PFSK-1 (cell line): ENCODE results near the gene THYN1.

Experiments
- POLR2AphosphoS5 ChIP-seq: IDR thresholded peaks from 2 replicates; pipeline ENCODE4 v1.6.1; 2012; ENCODE audit warnings: low read depth, mild to moderate bottlenecking, control low read depth, low read length, moderate library complexity
- REST ChIP-seq, 2 experiments: IDR thresholded peaks; 2 replicates each; pipeline versions ENCODE4 v1.6.1 to v1.8.0; 2011 to 2012; ENCODE audit warnings: low read depth in 2 of 2, low read length in 2 of 2, control low read depth in 1 of 2, inconsistent platforms in 1 of 2, mild to moderate bottlenecking in 1 of 2, moderate library complexity in 1 of 2; ENCODE audit not compliant: insufficient read depth in 1 of 2

GRCh38 chr11:134290646-134291045 lies 37.5 kb upstream of the THYN1 start:
- TF ChIP-seq POLR2AphosphoS5 (no peak), REST (IDR thresholded peaks at IDR 0.05; ENCODE audit: insufficient read depth in 1 of 2, low read depth in 2 of 2, low read length in 2 of 2) (no peak)
